IMR-90 (cell line): ENCODE data around the gene C20orf202. TPM values are rescaled to one million over a fixed set of nuclear protein-coding genes. Genes with fewer than 3 reads are reported as not detected.
A peak's percentile ranks its signal among the peaks of the same experiment; 100 is the strongest.

ENCODE experiments used
- ATAC-seq: fragments of 200-7000 bp; cut with Tn5 transposase; 2 replicates; pipeline ENCODE4 v1.9.1; 2020; ENCODE audit warnings: low read depth, mild to moderate bottlenecking, moderate library complexity
- BruUV-seq: library from RNA; stranded (reverse); fragments of 400-500 nt; replicated peaks from 2 replicates; lab custom pipeline; 2021; lab: Mats Ljungman, UMichigan
- CTCF ChIA-PET: fragments of 300-600 bp; formaldehyde crosslinking; extraction: SDS; loops from one replicate; lab custom pipeline; 2021; ENCODE audit warnings: antibody characterized with exemption; lab: Yijun Ruan, JAX
- POLR2A ChIA-PET: fragments of 300-600 bp; sonication (Branson Sonifier 250); formaldehyde crosslinking; loops from one replicate; lab custom pipeline; 2022; ENCODE audit warnings: antibody characterized with exemption; ENCODE audit not compliant: unreplicated experiment; lab: Charles Lee
- DNase-seq: peaks from one replicate; pipeline ENCODE4 v3.0.0; 2013
- H2AFZ ChIP-seq: replicated peaks from 2 replicates; pipeline ENCODE3; 2013; ENCODE audit warnings: low read length, mild to moderate bottlenecking; ENCODE audit not compliant: poor library complexity
- H2AK5ac ChIP-seq: 2 replicates; pipeline ENCODE4 v1.6.1; 2013; ENCODE audit warnings: low read depth, low read length, inconsistent platforms
- H2AK9ac ChIP-seq: replicated peaks from 2 replicates; pipeline ENCODE3; 2013; ENCODE audit warnings: mild to moderate bottlenecking, low read depth, low read length, moderate library complexity; ENCODE audit not compliant: poor library complexity
- H2BK120ac ChIP-seq: 2 replicates; pipeline ENCODE4 v1.6.1; 2013; ENCODE audit warnings: low read depth, low read length, inconsistent platforms
- H2BK15ac ChIP-seq: 3 replicates; pipeline ENCODE4 v1.6.1; 2013; ENCODE audit warnings: low read depth, low read length, inconsistent platforms
- H2BK20ac ChIP-seq: 2 replicates; pipeline ENCODE4 v1.6.1; 2013; ENCODE audit warnings: low read depth, mild to moderate bottlenecking, inconsistent platforms, low read length, moderate library complexity
- H2BK5ac ChIP-seq: 2 replicates; pipeline ENCODE4 v1.6.1; 2013; ENCODE audit warnings: mild to moderate bottlenecking, low read depth, low read length, inconsistent platforms; ENCODE audit not compliant: poor library complexity, severe bottlenecking
- H3K14ac ChIP-seq: replicated peaks from 2 replicates; pipeline ENCODE4 v1.6.1; 2013; ENCODE audit warnings: low read depth, low read length, inconsistent platforms
- H3K18ac ChIP-seq: 2 replicates; pipeline ENCODE4 v1.6.1; 2013; ENCODE audit warnings: low read depth, low read length, control low read depth
- H3K23ac ChIP-seq: 2 replicates; pipeline ENCODE4 v1.6.1; 2013; ENCODE audit warnings: low read depth, low read length, inconsistent platforms
- H3K27ac ChIP-seq: 2 replicates; pipeline ENCODE4 v1.5.1; 2013; ENCODE audit warnings: mild to moderate bottlenecking, control low read depth, low read length; ENCODE audit not compliant: insufficient read depth
- H3K27me3 ChIP-seq: 2 replicates; pipeline ENCODE4 v1.6.1; 2013; ENCODE audit warnings: low read length; ENCODE audit not compliant: control insufficient read depth, insufficient read depth
- H3K36me3 ChIP-seq: 2 replicates; pipeline ENCODE4 v1.6.1; 2013; ENCODE audit warnings: low read length, mixed read lengths; ENCODE audit not compliant: control insufficient read depth, insufficient read depth
- H3K4ac ChIP-seq: 2 replicates; pipeline ENCODE4 v1.6.1; 2013; ENCODE audit warnings: low read depth, low read length, inconsistent platforms
- H3K4me1 ChIP-seq: 2 replicates; pipeline ENCODE4 v1.6.1; 2013; ENCODE audit warnings: low read length, mixed read lengths; ENCODE audit not compliant: control insufficient read depth, insufficient read depth
- H3K4me2 ChIP-seq: 2 replicates; pipeline ENCODE4 v1.6.1; 2013; ENCODE audit warnings: low read depth, mild to moderate bottlenecking, control low read depth, low read length, moderate library complexity
- H3K4me3 ChIP-seq: 2 replicates; pipeline ENCODE4 v1.5.1; 2013; ENCODE audit warnings: low read depth, mild to moderate bottlenecking, control low read depth, low read length, moderate library complexity; ENCODE audit not compliant: insufficient read depth
- H3K56ac ChIP-seq: 2 replicates; pipeline ENCODE4 v1.6.1; 2013; ENCODE audit warnings: low read length, inconsistent platforms; ENCODE audit not compliant: insufficient read depth; ENCODE audit errors: extremely low read depth
- H3K79me1 ChIP-seq, 2 experiments: 2 replicates each; pipeline ENCODE4 v1.6.1; 2013; ENCODE audit warnings: low read length in 2 of 2, inconsistent platforms in 1 of 2, low read depth in 1 of 2
- H3K9ac ChIP-seq: 2 replicates; pipeline ENCODE4 v1.6.1; 2013; ENCODE audit warnings: low read depth, low read length, control low read depth
- H3K9me1 ChIP-seq: 2 replicates; pipeline ENCODE4 v1.6.1; 2013; ENCODE audit warnings: low read length, inconsistent platforms; ENCODE audit not compliant: insufficient read depth
- H3K9me3 ChIP-seq: 2 replicates; pipeline ENCODE4 v1.6.1; 2013; ENCODE audit warnings: low read length; ENCODE audit not compliant: control insufficient read depth, insufficient read depth
- H4K20me1 ChIP-seq: 2 replicates; pipeline ENCODE4 v1.6.1; 2013; ENCODE audit warnings: low read length, inconsistent platforms; ENCODE audit not compliant: insufficient read depth
- H4K5ac ChIP-seq: 2 replicates; pipeline ENCODE4 v1.6.1; 2013; ENCODE audit warnings: mild to moderate bottlenecking, low read depth, low read length, control low read depth
- H4K8ac ChIP-seq, 2 experiments: 2 replicates each; pipeline ENCODE4 v1.6.1; 2013; ENCODE audit warnings: low read depth in 2 of 2, low read length in 2 of 2, control low read depth in 1 of 2, inconsistent platforms in 1 of 2
- H4K91ac ChIP-seq: 2 replicates; pipeline ENCODE4 v1.6.1; 2013; ENCODE audit warnings: low read depth, low read length, inconsistent platforms; ENCODE audit not compliant: insufficient read depth
- BHLHE40 ChIP-seq: fragments of 150-350 bp; IDR thresholded peaks from 2 replicates; pipeline ENCODE4 v1.6.1; 2016; ENCODE audit warnings: mild to moderate bottlenecking, low read depth, low read length
- CHD1 ChIP-seq: IDR thresholded peaks from 2 replicates; pipeline ENCODE4 v1.6.1; 2012; ENCODE audit warnings: low read depth, low read length, improper control_type of control experiment
- ELK1 ChIP-seq: fragments of 150-350 bp; IDR thresholded peaks from 2 replicates; pipeline ENCODE4 v1.6.1; 2016; ENCODE audit warnings: low read depth, mild to moderate bottlenecking, low read length, moderate library complexity, borderline replicate concordance
- FOS ChIP-seq: fragments of 150-350 bp; IDR thresholded peaks from 2 replicates; pipeline ENCODE4 v1.6.1; 2016; ENCODE audit warnings: low read depth, low read length
- MAZ ChIP-seq: IDR thresholded peaks from 2 replicates; pipeline ENCODE4 v1.6.1; 2012; ENCODE audit warnings: low read depth, mild to moderate bottlenecking, low read length, improper control_type of control experiment, moderate library complexity, borderline replicate concordance
- MXI1 ChIP-seq: IDR thresholded peaks from 2 replicates; pipeline ENCODE4 v1.6.1; 2012; ENCODE audit warnings: low read depth, mild to moderate bottlenecking, low read length, moderate library complexity, borderline replicate concordance
- RAD21 ChIP-seq: IDR thresholded peaks from 2 replicates; pipeline ENCODE4 v1.6.1; 2012; ENCODE audit warnings: low read length, improper control_type of control experiment
- RCOR1 ChIP-seq: IDR thresholded peaks from 2 replicates; pipeline ENCODE4 v1.6.1; 2012; ENCODE audit warnings: mild to moderate bottlenecking, low read length, improper control_type of control experiment; ENCODE audit not compliant: insufficient replicate concordance
- RFX5 ChIP-seq: IDR thresholded peaks from 2 replicates; pipeline ENCODE4 v1.8.0; 2012; ENCODE audit warnings: low read depth, mild to moderate bottlenecking, low read length, moderate library complexity
- WGBS, 2 experiments: methylation state at CpG; one replicate each; pipeline versions ENCODE4 v1.1.5 to v1.1.7; 2013; ENCODE audit warnings: missing lambda C conversion rate in 2 of 2; ENCODE audit not compliant: insufficient read length in 1 of 2; ENCODE audit errors: extremely low coverage in 2 of 2; 5-methylcytosine and 5-hydroxymethylcytosine counted together
- dilution Hi-C: fragments of 300-500 bp; cut with HindIII; formaldehyde crosslinking; loops from one replicate; pipeline ENCODE4 v1.14.3; 2018; ENCODE audit warnings: low sequenced_read_pairs; ENCODE audit not compliant: unreplicated experiment
- in situ Hi-C: fragments of 300-500 bp; cut with MboI; formaldehyde crosslinking; loops from 3 replicates; pipeline ENCODE4 v1.14.3; 2019; ENCODE audit warnings: low sequenced_read_pairs, inconsistent platforms, mixed read lengths
- intact Hi-C: fragments of 100-400 bp; cut with micrococcal nuclease; formaldehyde crosslinking; loops from 2 replicates; pipeline ENCODE4 v1.10.0; 2022
- polyA plus RNA-seq, 3 experiments: library from polyadenylated mRNA; depleted of rRNA; stranded (reverse); fragments of >200 nt; gene quantifications; 2 replicates each; pipeline ENCODE4 v1.2.3, GENCODE V29; 2012; ENCODE audit warnings: low replicate concordance in 1 of 3
- total RNA-seq: library from RNA; depleted of rRNA; stranded (reverse); fragments of >200 nt; gene quantifications from 2 replicates; pipeline ENCODE4 v1.2.3, GENCODE V29; 2012
- TF ChIP-seq, protein P1 (sequence below): fragments of 150-350 bp; IDR thresholded peaks from 2 replicates; pipeline ENCODE4 v1.6.1; 2017; ENCODE audit warnings: mild to moderate bottlenecking, antibody characterized with exemption, low read length, low read depth

The C20orf202 gene
- total and polyA plus RNA-seq, 2 of the 4 experiments (the other 2 are of a cell fraction), result not detected

- Histone ChIP-seq H3K18ac (no peak overlapping the region), H3K36me3 (peaks cover 62% of the 10 kb centered on the region), H2BK15ac (no peak overlapping the region), H3K56ac (no peak overlapping the region), H3K4me1 (no peaks in the 10 kb centered on the region), H3K23ac (no peak overlapping the region), H4K91ac (no peak overlapping the region), H3K9ac (no peak overlapping the region), H3K4me2 (no peak overlapping the region), H2AK5ac (no peak overlapping the region), H2AFZ (no peak overlapping the region), H3K4ac (no peak overlapping the region), H3K27ac (no peak overlapping the region), H2AK9ac (no peak overlapping the region), H3K79me1 (peaks cover 3 to 16% of the 10 kb centered on the region in 2 experiments; a peak in 3 of 4 replicates), H2BK120ac (no peak overlapping the region), H3K9me3 (no peaks in the 10 kb centered on the region), H3K14ac (no peak overlapping the region), H2BK5ac (no peak overlapping the region), H3K9me1 (peaks cover 26% of the 10 kb centered on the region), H4K20me1 (peaks cover 16% of the 10 kb centered on the region; the same call in 1 of the 2 replicates), H3K4me3 (no peak overlapping the region), H4K8ac (no peak overlapping the region), H4K5ac (no peak overlapping the region), H3K27me3 (no peaks in the 10 kb centered on the region), H2BK20ac (no peak overlapping the region)
- WGBS, 2 experiments, result 93% methylated on average over 3 of the region's 7 CpGs; no CpG with 5 or more reads in 1 of the 2 experiments
- in situ Hi-C loops (no loop called here), intact Hi-C loops (no loop called here), dilution Hi-C loops (no loop called here)
- ChIA-PET POLR2A (no interaction called here), CTCF (no interaction called here)
- TF ChIP-seq ELK1 (no peak), RAD21 (no peak), CHD1 (no peak), BHLHE40 (no peak), RFX5 (no peak), RCOR1 (no peak), MAZ (no peak), MXI1 (no peak), FOS (no peak)
- TF ChIP-seq, protein P1, sequence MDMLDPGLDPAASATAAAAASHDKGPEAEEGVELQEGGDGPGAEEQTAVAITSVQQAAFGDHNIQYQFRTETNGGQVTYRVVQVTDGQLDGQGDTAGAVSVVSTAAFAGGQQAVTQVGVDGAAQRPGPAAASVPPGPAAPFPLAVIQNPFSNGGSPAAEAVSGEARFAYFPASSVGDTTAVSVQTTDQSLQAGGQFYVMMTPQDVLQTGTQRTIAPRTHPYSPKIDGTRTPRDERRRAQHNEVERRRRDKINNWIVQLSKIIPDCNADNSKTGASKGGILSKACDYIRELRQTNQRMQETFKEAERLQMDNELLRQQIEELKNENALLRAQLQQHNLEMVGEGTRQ, result no peak
- BruUV-seq, result TSS peak; percentile 63
- ATAC-seq (no peak), DNase-seq (no peak)
These were observed 38.4 kb upstream of the C20orf202 start for GRCh38 chr20:1164871-1165270.
